AG04449 (cell line): Measurements from ENCODE around the gene HEMK1.

Experiments used
- CTCF ChIA-PET: fragments of 350-600 bp; formaldehyde crosslinking; extraction: SDS; loops from one replicate; lab custom pipeline; 2021; ENCODE audit warnings: antibody characterized with exemption; lab: Yijun Ruan, JAX
- POLR2A ChIA-PET: fragments of 400-600, 350-600 bp; formaldehyde crosslinking; extraction: SDS; loops from one replicate; lab custom pipeline; 2020; ENCODE audit warnings: antibody characterized with exemption, inconsistent platforms; lab: Yijun Ruan, JAX
- DNase-seq: peaks from one replicate; pipeline ENCODE4 v3.0.0-alpha.2; 2010; ENCODE audit warnings: low read depth, low spot score
- H3K4me3 ChIP-seq: 2 replicates; pipeline ENCODE4 v1.5.1; 2011; ENCODE audit warnings: low read depth, mild to moderate bottlenecking, control low read depth, low read length
- TF ChIP-seq, protein P1 (sequence below): IDR thresholded peaks from one replicate; pipeline ENCODE4 v1.5.1; 2011; ENCODE audit warnings: mild to moderate bottlenecking, moderate library complexity, low read length, control low read depth, inconsistent platforms; ENCODE audit not compliant: insufficient read depth; ENCODE audit errors: missing control alignments

HEMK1 gene

DNA sequence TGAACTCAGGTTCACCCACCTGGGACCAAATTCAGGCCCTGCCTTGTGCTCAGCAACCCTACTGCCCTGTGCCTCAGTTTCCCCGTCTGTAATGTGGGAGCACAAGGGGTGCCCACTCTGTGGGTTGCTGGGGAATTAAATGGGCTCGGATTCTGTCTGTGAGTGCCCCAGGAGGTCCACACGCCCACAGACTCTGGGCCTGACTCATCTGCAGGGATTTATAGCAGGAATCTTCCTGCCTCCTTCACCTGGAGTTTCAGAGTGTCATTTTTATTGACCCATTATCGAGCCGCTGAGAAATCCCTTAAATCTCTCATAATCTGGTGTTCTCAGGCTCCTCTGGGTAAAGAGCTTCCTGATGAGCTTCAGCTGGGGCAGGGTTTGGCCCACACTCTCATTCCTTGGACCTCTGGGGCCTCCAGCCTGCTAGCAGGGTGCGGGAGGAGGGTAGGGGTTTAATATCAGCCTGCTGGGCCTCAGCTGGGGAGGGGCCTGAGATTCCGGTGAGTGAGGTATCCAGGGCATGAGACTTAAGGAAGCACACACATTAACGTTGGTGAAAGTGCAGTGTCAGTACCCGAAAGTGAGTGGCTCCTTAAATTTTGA, 18.2 kb upstream of the HEMK1 start:
- ChIA-PET CTCF (interaction anchor here (1.0 to 22.3 kb wide), 13 partner anchors 4 to 201 kb away, joined by 3 to 473 read pairs (median 19); partner anchors contain the start of genes C3orf18, CISH, CYB561D2 and MAPKAPK3), POLR2A (no interaction called here)
- TF ChIP-seq, protein P1, sequence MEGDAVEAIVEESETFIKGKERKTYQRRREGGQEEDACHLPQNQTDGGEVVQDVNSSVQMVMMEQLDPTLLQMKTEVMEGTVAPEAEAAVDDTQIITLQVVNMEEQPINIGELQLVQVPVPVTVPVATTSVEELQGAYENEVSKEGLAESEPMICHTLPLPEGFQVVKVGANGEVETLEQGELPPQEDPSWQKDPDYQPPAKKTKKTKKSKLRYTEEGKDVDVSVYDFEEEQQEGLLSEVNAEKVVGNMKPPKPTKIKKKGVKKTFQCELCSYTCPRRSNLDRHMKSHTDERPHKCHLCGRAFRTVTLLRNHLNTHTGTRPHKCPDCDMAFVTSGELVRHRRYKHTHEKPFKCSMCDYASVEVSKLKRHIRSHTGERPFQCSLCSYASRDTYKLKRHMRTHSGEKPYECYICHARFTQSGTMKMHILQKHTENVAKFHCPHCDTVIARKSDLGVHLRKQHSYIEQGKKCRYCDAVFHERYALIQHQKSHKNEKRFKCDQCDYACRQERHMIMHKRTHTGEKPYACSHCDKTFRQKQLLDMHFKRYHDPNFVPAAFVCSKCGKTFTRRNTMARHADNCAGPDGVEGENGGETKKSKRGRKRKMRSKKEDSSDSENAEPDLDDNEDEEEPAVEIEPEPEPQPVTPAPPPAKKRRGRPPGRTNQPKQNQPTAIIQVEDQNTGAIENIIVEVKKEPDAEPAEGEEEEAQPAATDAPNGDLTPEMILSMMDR: no peak
- no peak for DNase-seq
- H3K4me3 ChIP-seq: no peak overlapping the region

DNA sequence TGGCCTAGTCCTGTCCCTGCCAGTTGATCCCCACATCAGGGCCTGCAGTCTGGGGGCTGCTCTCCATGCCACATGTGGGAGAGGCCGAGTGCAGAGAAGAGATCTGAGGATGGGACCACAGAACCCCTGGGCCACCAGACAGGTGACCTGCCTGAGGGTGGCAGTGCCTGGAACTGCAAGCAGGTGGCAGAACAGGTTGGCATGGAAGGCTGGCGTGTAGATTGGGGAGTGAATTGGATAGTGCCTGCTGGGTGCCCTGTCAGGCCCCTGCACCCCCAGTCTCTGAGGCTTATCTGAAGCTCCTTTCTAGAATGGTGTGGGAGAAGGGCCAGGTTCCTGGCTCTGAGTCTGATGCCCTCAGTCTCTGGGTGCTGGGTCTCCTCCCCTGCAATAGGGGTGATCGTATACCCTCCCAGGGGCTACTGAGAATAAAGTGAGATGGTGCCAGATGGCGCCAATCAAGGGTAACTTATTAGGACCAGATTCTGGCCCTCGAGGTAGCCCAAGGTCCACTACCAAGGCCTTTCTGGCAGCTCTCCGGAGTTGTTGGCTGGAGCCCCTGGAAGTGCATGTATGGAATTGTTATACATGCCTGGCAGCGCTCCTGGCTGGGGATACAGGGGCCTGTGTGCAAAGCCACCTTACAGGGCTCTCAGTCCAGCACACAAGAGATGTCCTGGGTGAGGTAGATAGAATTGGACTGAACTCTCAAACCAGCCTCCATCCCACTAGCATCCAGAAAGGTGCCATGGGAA, 17.5 kb upstream of the HEMK1 start:
- TF ChIP-seq, protein P1: no peak
- CTCF ChIA-PET: interaction anchor here (1.1 to 22.3 kb wide), 10 partner anchors 4 to 202 kb away, joined by 3 to 473 read pairs (median 26); partner anchors contain the start of genes C3orf18, CISH, CYB561D2 and MAPKAPK3

DNA sequence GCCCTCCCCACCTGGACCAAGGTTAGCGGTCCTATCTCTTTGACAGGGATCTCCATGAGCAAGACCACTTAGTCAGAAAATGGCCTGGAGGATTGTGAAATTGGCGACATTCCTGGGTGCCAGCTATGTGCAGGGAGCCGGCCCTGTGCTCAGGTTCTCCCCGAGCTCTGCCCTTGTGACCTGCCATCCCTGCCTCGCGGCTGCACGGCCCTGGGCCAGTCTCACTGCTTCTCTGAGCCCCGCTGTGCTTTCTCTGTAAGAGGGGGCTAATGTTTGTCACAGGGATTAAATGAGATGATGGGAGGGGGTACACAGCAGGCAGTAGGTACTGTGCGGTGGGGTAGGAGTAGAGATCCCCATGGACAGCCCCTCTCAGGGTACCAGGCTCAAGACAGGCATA, 16.7 kb upstream of the HEMK1 start:
- TF ChIP-seq, protein P1: no peak
- POLR2A ChIA-PET: no interaction called here
- no peak overlapping the region for H3K4me3 ChIP-seq
- CTCF ChIA-PET: interaction anchor here (4.5 to 22.3 kb wide), 4 partner anchors 10 to 203 kb away, joined by 30 to 473 read pairs (median 194); partner anchors contain the start of genes CISH, CYB561D2, MAPKAPK3 and NPRL2
- no peak for DNase-seq

More for the DNA sequence above, 17.5 kb upstream of the HEMK1 start:
- DNase-seq: no peak
- H3K4me3 ChIP-seq: no peak overlapping the region
- POLR2A ChIA-PET: no interaction called here

DNA sequence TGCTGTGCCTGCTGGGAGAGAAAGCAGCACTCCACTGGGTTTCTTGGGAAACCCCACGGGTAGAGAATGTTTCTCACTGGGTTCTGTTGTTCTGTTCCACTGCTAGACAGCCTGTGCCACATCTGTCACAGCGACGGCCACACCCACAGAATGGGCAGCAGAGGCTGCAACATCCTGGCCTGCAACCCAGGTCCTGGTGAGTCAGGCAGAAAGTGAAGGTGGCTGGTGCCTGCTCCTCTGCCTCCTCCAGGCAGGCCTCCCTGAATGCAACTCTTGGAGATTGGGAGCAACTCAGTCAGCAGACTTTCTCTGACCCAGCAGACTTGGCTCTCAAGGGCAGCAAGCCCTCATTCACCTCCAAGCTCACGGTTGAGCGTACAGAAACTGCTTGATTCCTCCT, 14.8 kb upstream of the HEMK1 start:
- CTCF ChIA-PET: interaction anchor here (0.8 to 22.3 kb wide), 6 partner anchors 12 to 1410 kb away, joined by 3 to 473 read pairs (median 6); partner anchors contain the start of genes C3orf18, CYB561D2, NPRL2 and ZMYND10
- TF ChIP-seq, protein P1: no peak
- POLR2A ChIA-PET: no interaction called here
- no peak for DNase-seq
- no peak overlapping the region for H3K4me3 ChIP-seq

DNA sequence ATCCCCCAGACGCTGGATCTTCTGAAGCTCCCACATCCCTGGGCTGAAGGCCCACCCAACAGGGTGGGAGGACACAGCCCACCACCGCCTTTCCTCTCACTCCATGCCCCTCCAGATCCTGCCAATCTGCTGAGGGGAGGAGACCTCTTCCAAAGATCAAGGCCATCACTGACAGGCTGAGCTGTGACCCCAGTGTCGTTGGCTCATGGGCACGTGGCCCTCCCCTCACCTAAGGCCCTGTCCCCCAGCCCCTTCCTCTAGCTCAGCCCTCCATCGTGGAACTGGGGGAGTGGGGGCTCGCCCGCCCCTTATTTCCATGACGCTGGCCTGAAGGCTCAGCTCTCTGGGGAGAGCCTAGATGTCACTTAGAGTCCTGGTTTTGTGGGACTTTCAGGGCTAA, 12.2 kb upstream of the HEMK1 start:
- no peak overlapping the region for H3K4me3 ChIP-seq
- ChIA-PET CTCF (interaction anchor here (0.8 to 19.9 kb wide), 4 partner anchors 10 to 53 kb away, joined by 3 to 333 read pairs (median 4); partner anchors contain the start of gene C3orf18), POLR2A (no interaction called here)
- DNase-seq: no peak
- TF ChIP-seq, protein P1: no peak

DNA sequence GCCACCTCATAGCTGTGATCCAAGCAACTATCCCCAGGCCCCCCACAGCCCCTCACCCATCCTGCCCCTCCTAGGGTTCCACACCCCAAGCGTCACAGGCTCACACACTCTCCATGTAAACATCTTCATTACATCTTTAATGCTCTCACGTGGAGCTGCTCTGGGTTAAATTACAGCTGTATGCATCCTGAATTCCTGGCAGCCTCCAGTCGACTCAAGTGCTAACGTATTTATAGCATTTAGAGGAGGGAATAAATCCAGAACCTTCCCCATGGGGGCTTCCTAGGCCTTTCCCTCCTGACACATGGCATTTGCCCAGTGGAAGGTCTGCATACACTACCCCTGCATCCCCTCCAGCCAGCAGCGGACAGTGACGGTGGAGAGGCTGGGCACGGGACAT, 11.4 kb upstream of the HEMK1 start:
- POLR2A ChIA-PET: no interaction called here
- no peak for DNase-seq
- TF ChIP-seq, protein P1: no peak
- CTCF ChIA-PET: interaction anchor here (1.5 to 19.9 kb wide), 2 partner anchors 15 to 53 kb away, joined by 4 to 333 read pairs; no protein-coding TSS in a partner anchor
- no peak overlapping the region for H3K4me3 ChIP-seq
